Tibial nerve (tissue), 4 donors: ENCODE data around the gene STN1. TPM values are rescaled to one million over a fixed set of nuclear protein-coding genes. Genes with fewer than 3 reads are reported as not detected.

Experiments
- DNase-seq, 2 donors: peaks; one replicate each; pipeline ENCODE4 v3.0.0-alpha.2; 2019; ENCODE audit warnings: low spot score in 2 of 2
- H3K27ac ChIP-seq, 4 donors: fragments of 200-600 bp; sonication (generic) in 3 of 4; one replicate each; pipeline ENCODE4 v1.5.1; 2017 to 2019; ENCODE audit warnings: mild to moderate bottlenecking in 1 of 4
- H3K27me3 ChIP-seq, 2 donors: fragments of 200-600 bp; sonication (generic) in 1 of 2; one replicate each; pipeline versions ENCODE4 v1.5.1 to v1.6.0; 2017 to 2019
- H3K36me3 ChIP-seq, 3 donors: fragments of 200-600 bp; sonication (generic); one replicate each; pipeline ENCODE4 v1.5.1; 2018 to 2019
- H3K4me1 ChIP-seq, 4 donors: fragments of 200-600 bp; sonication (generic) in 3 of 4; one replicate each; pipeline ENCODE4 v1.5.1; 2017 to 2019
- H3K4me3 ChIP-seq, 4 donors: fragments of 200-600 bp; sonication (generic) in 3 of 4; one replicate each; pipeline ENCODE4 v1.5.1; 2017 to 2019; ENCODE audit warnings: mild to moderate bottlenecking in 1 of 4, moderate library complexity in 1 of 4
- H3K9me3 ChIP-seq, 4 donors: fragments of 200-600 bp; sonication (generic) in 3 of 4; one replicate each; pipeline ENCODE4 v1.5.1; 2017 to 2019
- CTCF ChIP-seq, 5 experiments: fragments of 200-600 bp in 3 of 5; fragments of 450-650 bp in 2 of 5; sonication (generic) in 3 of 5; IDR thresholded peaks; one replicate each; pipeline ENCODE4 v1.5.1; 2016 to 2019; ENCODE audit warnings: antibody characterized with exemption in 5 of 5, mild to moderate bottlenecking in 3 of 5, moderate library complexity in 2 of 5
- EP300 ChIP-seq, 2 donors: sonication (generic); formaldehyde crosslinking; IDR thresholded peaks; one replicate each; pipeline ENCODE4 v1.6.1; 2017; ENCODE audit warnings: antibody characterized with exemption in 2 of 2, mild to moderate bottlenecking in 1 of 2
- POLR2A ChIP-seq, 2 donors: fragments of 450-650 bp; IDR thresholded peaks; one replicate each; pipeline ENCODE4 v1.6.1; 2017; ENCODE audit warnings: antibody characterized with exemption in 2 of 2, mild to moderate bottlenecking in 2 of 2, moderate library complexity in 2 of 2
- WGBS, 2 donors: methylation state at CpG; one replicate each; pipeline ENCODE4 v1.1.5; 2018; 5-methylcytosine and 5-hydroxymethylcytosine counted together
- total RNA-seq, 4 donors: library from RNA; depleted of rRNA; stranded (reverse); fragments of >200 nt; gene quantifications; one replicate each; pipeline ENCODE4 v1.1.0, GENCODE V29; 2016

STN1 gene
- total RNA-seq, 4 donors from 2014 or later, result 12.6 to 26.7 (median 22.1) TPM

GRCh38 chr10:103888113-103888841, 29.7 kb downstream of the STN1 start:
- peak; percentile 25 to 41 for DNase-seq
- H3K4me1 ChIP-seq, result peaks cover 0 to 35% (median 2%) of the 10 kb centered on the region in 4 donors
- 4 to 10% methylated on average over 6 of the region's 6 CpGs for WGBS, 2 donors
- TF ChIP-seq POLR2A (IDR thresholded peaks at IDR 0.05) (no peak), CTCF (IDR thresholded peaks at IDR 0.05) (peak; percentile 71 to 90 (median 79)), EP300 (IDR thresholded peaks at IDR 0.05) (peak in 1 of 2 donors; percentile 18)
- H3K27me3 ChIP-seq, result no peaks in the 10 kb centered on the region
- no peaks in the 10 kb centered on the region for H3K9me3 ChIP-seq
- no peak overlapping the region for H3K4me3 ChIP-seq
- peak overlapping the region in 2 of 4 donors; percentile 71 to 72 for H3K27ac ChIP-seq
- peaks cover 0 to 56% (median 3%) of the 10 kb centered on the region in 3 donors for H3K36me3 ChIP-seq

- WGBS, 2 donors, result 71 to 78% methylated on average over 6 of the region's 6 CpGs
- Histone ChIP-seq H3K4me1 (peaks cover 0 to 34% (median 2%) of the 10 kb centered on the region in 4 donors), H3K9me3 (no peaks in the 10 kb centered on the region), H3K27ac (peak overlapping the region in 1 of 4 donors; percentile 2), H3K27me3 (no peaks in the 10 kb centered on the region), H3K36me3 (peaks cover 0 to 57% (median 0%) of the 10 kb centered on the region in 3 donors), H3K4me3 (no peak overlapping the region)
- peak in 1 of 2 donors; percentile 33 for DNase-seq
- no peak for TF ChIP-seq EP300 (IDR thresholded peaks at IDR 0.05)
Observed at GRCh38 chr10:103885617-103886016, 32.4 kb downstream of the STN1 start.

GRCh38 chr10:103884681-103885139, 33.3 kb downstream of the STN1 start:
- no peaks in the 10 kb centered on the region for H3K9me3 ChIP-seq
- peaks cover 0 to 31% (median 2%) of the 10 kb centered on the region in 4 donors for H3K4me1 ChIP-seq
- no peak overlapping the region for H3K4me3 ChIP-seq
- H3K36me3 ChIP-seq, result peaks cover 0 to 57% (median 0%) of the 10 kb centered on the region in 3 donors
- no peak for TF ChIP-seq EP300 (IDR thresholded peaks at IDR 0.05)
- no peak for TF ChIP-seq POLR2A (IDR thresholded peaks at IDR 0.05)
- TF ChIP-seq CTCF (IDR thresholded peaks at IDR 0.05), result peak; percentile 65 to 79 (median 74)
- H3K27ac ChIP-seq, result peak overlapping the region in 2 of 4 donors; percentile 2 to 12
- no peaks in the 10 kb centered on the region for H3K27me3 ChIP-seq
- DNase-seq, result no peak
- WGBS, 2 donors, result 57 to 61% methylated on average over 3 of the region's 3 CpGs

GRCh38 chr10:103882285-103883007, 35.5 kb downstream of the STN1 start:
- H3K27ac ChIP-seq, result no peak overlapping the region
- peaks cover 0 to 14% (median 0%) of the 10 kb centered on the region in 4 donors for H3K4me1 ChIP-seq
- H3K4me3 ChIP-seq, result no peak overlapping the region
- H3K27me3 ChIP-seq, result no peaks in the 10 kb centered on the region
- DNase-seq, result no peak
- 93 to 97% methylated on average over 8 of the region's 8 CpGs for WGBS, 2 donors
- H3K9me3 ChIP-seq, result no peaks in the 10 kb centered on the region
- peaks cover 0 to 75% (median 6%) of the 10 kb centered on the region in 3 donors for H3K36me3 ChIP-seq
- TF ChIP-seq EP300 (IDR thresholded peaks at IDR 0.05) (no peak), POLR2A (IDR thresholded peaks at IDR 0.05) (no peak), CTCF (IDR thresholded peaks at IDR 0.05) (no peak)

GRCh38 chr10:103881416-103882284, 36.3 kb downstream of the STN1 start:
- Histone ChIP-seq H3K27me3 (no peaks in the 10 kb centered on the region), H3K27ac (no peak overlapping the region), H3K36me3 (peaks cover 0 to 73% (median 6%) of the 10 kb centered on the region in 3 donors), H3K9me3 (no peaks in the 10 kb centered on the region), H3K4me3 (no peak overlapping the region), H3K4me1 (peaks cover 0 to 14% (median 0%) of the 10 kb centered on the region in 4 donors)
- DNase-seq, result no peak
- TF ChIP-seq CTCF (IDR thresholded peaks at IDR 0.05), result no peak
- no peak for TF ChIP-seq POLR2A (IDR thresholded peaks at IDR 0.05)
- no peak for TF ChIP-seq EP300 (IDR thresholded peaks at IDR 0.05)
- WGBS, 2 donors, result 85 to 86% methylated on average over 15 of the region's 15 CpGs
